ENCODE data around the gene PSMG1. TPM values are rescaled to one million over a fixed set of nuclear protein-coding genes. Genes with fewer than 3 reads are reported as not detected.
A peak's percentile ranks its signal among the peaks of the same experiment; 100 is the strongest.

The PSMG1 gene
- total RNA-seq, 1 experiment from 2014 or later: 50.0 TPM

GRCh38 chr21:39175154-39175553, 8.1 kb downstream of the PSMG1 start:
- H3K4me1 Mint-ChIP-seq (ENCODE audit: low read depth, unreplicated experiment): peaks cover 8% of the 10 kb centered on the region
- DNase-seq: no peak
- no peak overlapping the region for H3K27ac Mint-ChIP-seq (ENCODE audit: unreplicated experiment)
- CTCF ChIA-PET: no interaction called here
- TF ChIP-seq, protein P1, sequence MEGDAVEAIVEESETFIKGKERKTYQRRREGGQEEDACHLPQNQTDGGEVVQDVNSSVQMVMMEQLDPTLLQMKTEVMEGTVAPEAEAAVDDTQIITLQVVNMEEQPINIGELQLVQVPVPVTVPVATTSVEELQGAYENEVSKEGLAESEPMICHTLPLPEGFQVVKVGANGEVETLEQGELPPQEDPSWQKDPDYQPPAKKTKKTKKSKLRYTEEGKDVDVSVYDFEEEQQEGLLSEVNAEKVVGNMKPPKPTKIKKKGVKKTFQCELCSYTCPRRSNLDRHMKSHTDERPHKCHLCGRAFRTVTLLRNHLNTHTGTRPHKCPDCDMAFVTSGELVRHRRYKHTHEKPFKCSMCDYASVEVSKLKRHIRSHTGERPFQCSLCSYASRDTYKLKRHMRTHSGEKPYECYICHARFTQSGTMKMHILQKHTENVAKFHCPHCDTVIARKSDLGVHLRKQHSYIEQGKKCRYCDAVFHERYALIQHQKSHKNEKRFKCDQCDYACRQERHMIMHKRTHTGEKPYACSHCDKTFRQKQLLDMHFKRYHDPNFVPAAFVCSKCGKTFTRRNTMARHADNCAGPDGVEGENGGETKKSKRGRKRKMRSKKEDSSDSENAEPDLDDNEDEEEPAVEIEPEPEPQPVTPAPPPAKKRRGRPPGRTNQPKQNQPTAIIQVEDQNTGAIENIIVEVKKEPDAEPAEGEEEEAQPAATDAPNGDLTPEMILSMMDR (IDR thresholded peaks at IDR 0.05; ENCODE audit: unreplicated experiment): peak; percentile 30
- H3K36me3 Mint-ChIP-seq (ENCODE audit: insufficient read depth, unreplicated experiment): peaks cover 4% of the 10 kb centered on the region
- H3K9me3 Mint-ChIP-seq (ENCODE audit: low read depth, unreplicated experiment): no peaks in the 10 kb centered on the region
- no TSS peak for BruUV-seq (replicated peaks)
- no peaks in the 10 kb centered on the region for H3K27me3 Mint-ChIP-seq (ENCODE audit: unreplicated experiment)
- no peak overlapping the region for H3K4me3 Mint-ChIP-seq (ENCODE audit: low read depth, unreplicated experiment)
- intact Hi-C loops (cut with micrococcal nuclease; ENCODE audit: unreplicated experiment): no loop called here

DNA sequence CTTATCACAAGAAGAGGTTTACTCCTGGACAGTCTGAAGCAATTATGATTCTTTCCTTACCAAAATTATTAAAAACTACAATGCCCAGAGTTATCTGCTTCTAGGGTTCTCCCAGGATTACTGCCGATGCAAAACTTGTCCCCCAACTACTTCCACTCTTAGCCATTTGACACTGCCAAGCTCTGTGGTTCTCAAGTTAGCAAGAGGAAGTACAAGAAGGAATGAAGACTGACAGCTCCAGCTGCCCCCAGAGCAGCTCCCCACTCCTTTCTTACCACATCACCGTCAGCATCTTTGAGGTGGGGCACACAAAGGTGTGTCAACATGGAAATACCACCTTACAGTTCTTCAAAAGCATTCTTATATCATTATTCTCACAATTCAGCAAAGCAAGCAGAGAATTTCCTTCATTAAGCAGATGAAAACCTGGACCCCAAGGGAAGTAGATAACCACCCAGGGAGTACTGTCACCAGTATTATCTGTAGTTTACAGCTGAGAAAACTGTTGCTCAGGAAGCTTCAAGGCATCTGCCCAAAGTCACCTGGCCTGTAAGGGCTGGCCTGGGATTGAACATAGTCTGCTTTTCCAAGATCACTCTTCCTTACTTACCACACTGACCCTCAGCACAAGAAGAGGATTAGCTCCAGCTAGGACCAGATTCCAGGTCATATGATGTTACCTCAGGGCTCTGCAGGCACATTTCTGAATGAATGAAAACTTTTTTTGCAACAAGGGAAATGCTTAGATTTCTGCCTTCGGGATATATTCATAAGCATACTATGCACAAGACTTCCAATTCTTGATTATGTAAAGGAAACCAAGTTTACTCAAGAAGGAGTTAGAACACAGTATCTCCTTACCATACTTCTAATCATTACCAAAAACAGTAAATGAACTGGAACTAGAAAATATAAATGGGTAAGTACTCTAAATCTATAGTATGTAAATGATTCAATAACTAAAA, 9.3 kb downstream of the PSMG1 start:
- H3K36me3 Mint-ChIP-seq (ENCODE audit: insufficient read depth, unreplicated experiment): peaks cover 4% of the 10 kb centered on the region
- no TSS peak for BruUV-seq (replicated peaks)
- H3K27me3 Mint-ChIP-seq (ENCODE audit: unreplicated experiment): no peaks in the 10 kb centered on the region
- intact Hi-C loops (cut with micrococcal nuclease; ENCODE audit: unreplicated experiment): no loop called here
- no peak for DNase-seq
- TF ChIP-seq, protein P1 (IDR thresholded peaks at IDR 0.05; ENCODE audit: unreplicated experiment): no peak
- H3K9me3 Mint-ChIP-seq (ENCODE audit: low read depth, unreplicated experiment): no peaks in the 10 kb centered on the region
- H3K4me3 Mint-ChIP-seq (ENCODE audit: low read depth, unreplicated experiment): no peak overlapping the region
- CTCF ChIA-PET: no interaction called here
- H3K27ac Mint-ChIP-seq (ENCODE audit: unreplicated experiment): no peak overlapping the region
- peaks cover 8% of the 10 kb centered on the region for H3K4me1 Mint-ChIP-seq (ENCODE audit: low read depth, unreplicated experiment)

DNA sequence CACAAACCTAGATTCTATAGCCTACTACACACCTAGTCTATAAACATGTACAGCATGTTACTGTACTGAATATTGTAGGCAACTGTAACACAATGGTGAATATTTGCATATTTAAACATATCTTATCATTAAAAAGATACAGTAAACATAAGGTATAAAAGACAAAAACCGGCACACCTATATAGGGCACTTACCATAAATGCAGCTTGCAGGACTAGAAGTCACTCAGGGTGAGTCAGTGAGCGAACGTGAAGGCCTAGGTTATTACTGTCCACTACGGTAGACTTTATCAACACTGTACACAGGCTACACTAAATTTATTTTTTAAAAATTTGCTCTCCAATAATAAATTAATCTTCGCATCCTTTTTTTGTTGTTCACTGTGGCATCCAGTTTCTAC, 13.3 kb downstream of the PSMG1 start:
- no peak overlapping the region for H3K27ac Mint-ChIP-seq (ENCODE audit: unreplicated experiment)
- H3K36me3 Mint-ChIP-seq (ENCODE audit: insufficient read depth, unreplicated experiment): peaks cover 4% of the 10 kb centered on the region
- H3K4me3 Mint-ChIP-seq (ENCODE audit: low read depth, unreplicated experiment): no peak overlapping the region
- no peak for DNase-seq
- BruUV-seq (replicated peaks): no TSS peak
- CTCF ChIA-PET: no interaction called here
- no peaks in the 10 kb centered on the region for H3K27me3 Mint-ChIP-seq (ENCODE audit: unreplicated experiment)
- intact Hi-C loops (cut with micrococcal nuclease; ENCODE audit: unreplicated experiment): no loop called here
- peaks cover 3% of the 10 kb centered on the region for H3K9me3 Mint-ChIP-seq (ENCODE audit: low read depth, unreplicated experiment)
- no peaks in the 10 kb centered on the region for H3K4me1 Mint-ChIP-seq (ENCODE audit: low read depth, unreplicated experiment)
- TF ChIP-seq, protein P1 (IDR thresholded peaks at IDR 0.05; ENCODE audit: unreplicated experiment): no peak

DNA sequence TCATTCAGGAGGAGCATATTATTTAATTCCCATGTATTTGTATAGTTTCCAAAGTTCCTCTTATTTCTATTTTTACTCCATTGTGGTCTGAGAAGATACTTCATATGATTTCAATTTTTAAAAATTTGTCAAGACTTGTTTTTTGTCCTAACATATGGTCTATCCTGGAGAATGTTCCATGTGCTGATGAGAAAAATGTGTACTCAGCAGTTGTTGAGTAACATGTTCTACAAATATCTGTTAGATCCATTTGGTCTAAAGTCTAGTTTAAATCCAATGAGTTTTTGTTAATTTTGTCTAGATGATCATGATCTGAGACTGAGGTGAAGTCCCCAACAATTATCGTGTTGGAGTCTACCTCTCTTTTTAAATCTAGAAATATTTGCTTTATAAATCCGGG, 14.5 kb downstream of the PSMG1 start:
- Mint-ChIP-seq H3K9me3 (ENCODE audit: low read depth, unreplicated experiment) (peaks cover 3% of the 10 kb centered on the region), H3K4me3 (ENCODE audit: low read depth, unreplicated experiment) (no peak overlapping the region), H3K36me3 (ENCODE audit: insufficient read depth, unreplicated experiment) (no peaks in the 10 kb centered on the region)

More for the DNA sequence above, 14.5 kb downstream of the PSMG1 start:
- intact Hi-C loops (cut with micrococcal nuclease; ENCODE audit: unreplicated experiment): no loop called here
- DNase-seq: no peak
- Mint-ChIP-seq H3K27me3 (ENCODE audit: unreplicated experiment) (no peaks in the 10 kb centered on the region), H3K4me1 (ENCODE audit: low read depth, unreplicated experiment) (no peaks in the 10 kb centered on the region), H3K27ac (ENCODE audit: unreplicated experiment) (no peak overlapping the region)
- CTCF ChIA-PET: no interaction called here
- TF ChIP-seq, protein P1 (IDR thresholded peaks at IDR 0.05; ENCODE audit: unreplicated experiment): no peak
- no TSS peak for BruUV-seq (replicated peaks)
